Lower leg skin (tissue), 3 donors: ENCODE data around the gene UNC13B.

Experiments
- POLR2A ChIP-seq, 2 donors: fragments of 450-650 bp; IDR thresholded peaks; one replicate each; pipeline ENCODE4 v1.6.1; 2016 to 2017; ENCODE audit warnings: antibody characterized with exemption in 2 of 2, mild to moderate bottlenecking in 1 of 2, moderate library complexity in 1 of 2
- TF ChIP-seq, protein P1 (sequence below), 3 donors: fragments of 450-650 bp; IDR thresholded peaks; one replicate each; pipeline ENCODE4 v1.5.1; 2016; ENCODE audit warnings: antibody characterized with exemption in 3 of 3, mild to moderate bottlenecking in 3 of 3, moderate library complexity in 2 of 3

DNA sequence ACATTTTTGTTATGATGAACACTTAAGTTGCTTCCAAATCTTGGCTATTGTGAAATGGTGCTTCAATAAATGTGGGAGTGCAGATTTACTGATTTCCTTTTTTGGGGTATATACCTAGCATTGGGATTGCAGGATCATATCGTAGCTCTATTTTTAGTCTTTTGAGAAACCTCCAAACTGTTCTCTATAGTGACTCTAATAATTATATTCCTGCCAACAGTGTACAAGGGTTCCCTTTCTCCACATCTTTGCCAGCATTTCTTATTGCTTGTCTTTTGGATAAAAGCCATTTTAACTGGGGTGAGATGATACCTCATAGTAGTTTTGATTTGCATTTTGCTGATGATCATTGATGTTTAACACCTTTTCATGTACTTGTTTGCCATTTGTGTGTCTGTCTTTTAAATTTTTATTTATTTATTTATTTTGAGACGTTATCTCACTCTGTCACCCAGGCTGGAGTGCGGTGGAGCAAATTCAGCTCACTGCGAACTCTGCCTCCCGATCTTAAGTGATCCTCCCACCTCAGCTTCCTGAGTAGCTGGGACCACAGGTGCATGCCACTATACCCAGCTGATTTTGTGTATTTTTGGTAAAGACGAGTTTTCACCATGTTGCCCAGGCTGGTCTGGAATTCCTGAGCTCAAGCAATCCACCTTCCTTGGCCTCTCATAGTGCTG is 59.0 kb downstream of the UNC13B start:
- TF ChIP-seq, protein P1, sequence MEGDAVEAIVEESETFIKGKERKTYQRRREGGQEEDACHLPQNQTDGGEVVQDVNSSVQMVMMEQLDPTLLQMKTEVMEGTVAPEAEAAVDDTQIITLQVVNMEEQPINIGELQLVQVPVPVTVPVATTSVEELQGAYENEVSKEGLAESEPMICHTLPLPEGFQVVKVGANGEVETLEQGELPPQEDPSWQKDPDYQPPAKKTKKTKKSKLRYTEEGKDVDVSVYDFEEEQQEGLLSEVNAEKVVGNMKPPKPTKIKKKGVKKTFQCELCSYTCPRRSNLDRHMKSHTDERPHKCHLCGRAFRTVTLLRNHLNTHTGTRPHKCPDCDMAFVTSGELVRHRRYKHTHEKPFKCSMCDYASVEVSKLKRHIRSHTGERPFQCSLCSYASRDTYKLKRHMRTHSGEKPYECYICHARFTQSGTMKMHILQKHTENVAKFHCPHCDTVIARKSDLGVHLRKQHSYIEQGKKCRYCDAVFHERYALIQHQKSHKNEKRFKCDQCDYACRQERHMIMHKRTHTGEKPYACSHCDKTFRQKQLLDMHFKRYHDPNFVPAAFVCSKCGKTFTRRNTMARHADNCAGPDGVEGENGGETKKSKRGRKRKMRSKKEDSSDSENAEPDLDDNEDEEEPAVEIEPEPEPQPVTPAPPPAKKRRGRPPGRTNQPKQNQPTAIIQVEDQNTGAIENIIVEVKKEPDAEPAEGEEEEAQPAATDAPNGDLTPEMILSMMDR (IDR thresholded peaks at IDR 0.05): no peak
- TF ChIP-seq POLR2A (IDR thresholded peaks at IDR 0.05): no peak
